GM18907 (cell line): ENCODE measurements around the gene NEDD9.

Experiments
- ATAC-seq: cut with Tn5 transposase; IDR thresholded peaks from one replicate; pipeline ENCODE4 v1.9.1; 2021; ENCODE audit warnings: mild to moderate bottlenecking, moderate library complexity; ENCODE audit not compliant: unreplicated experiment

Gene NEDD9

DNA sequence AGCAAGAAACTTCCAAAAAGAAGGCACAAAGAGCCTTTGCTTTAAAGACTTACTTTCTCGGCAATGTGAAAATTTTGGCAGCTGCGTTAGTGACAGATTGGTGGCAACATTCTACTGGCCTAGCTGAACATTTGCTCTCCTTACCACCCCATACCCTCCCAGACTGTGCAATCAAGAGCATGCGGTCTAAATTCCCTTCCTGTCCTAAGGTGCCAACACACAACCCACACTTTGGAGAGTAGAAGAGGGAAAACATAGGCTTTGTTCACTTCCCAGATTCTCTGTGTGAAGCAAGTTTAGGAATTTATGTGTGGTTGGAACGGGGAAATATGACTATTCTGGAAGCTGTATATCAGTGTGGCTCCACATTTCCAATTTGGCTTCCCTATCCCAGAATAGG is 29.8 kb upstream of the NEDD9 start:
- no peak for ATAC-seq

DNA sequence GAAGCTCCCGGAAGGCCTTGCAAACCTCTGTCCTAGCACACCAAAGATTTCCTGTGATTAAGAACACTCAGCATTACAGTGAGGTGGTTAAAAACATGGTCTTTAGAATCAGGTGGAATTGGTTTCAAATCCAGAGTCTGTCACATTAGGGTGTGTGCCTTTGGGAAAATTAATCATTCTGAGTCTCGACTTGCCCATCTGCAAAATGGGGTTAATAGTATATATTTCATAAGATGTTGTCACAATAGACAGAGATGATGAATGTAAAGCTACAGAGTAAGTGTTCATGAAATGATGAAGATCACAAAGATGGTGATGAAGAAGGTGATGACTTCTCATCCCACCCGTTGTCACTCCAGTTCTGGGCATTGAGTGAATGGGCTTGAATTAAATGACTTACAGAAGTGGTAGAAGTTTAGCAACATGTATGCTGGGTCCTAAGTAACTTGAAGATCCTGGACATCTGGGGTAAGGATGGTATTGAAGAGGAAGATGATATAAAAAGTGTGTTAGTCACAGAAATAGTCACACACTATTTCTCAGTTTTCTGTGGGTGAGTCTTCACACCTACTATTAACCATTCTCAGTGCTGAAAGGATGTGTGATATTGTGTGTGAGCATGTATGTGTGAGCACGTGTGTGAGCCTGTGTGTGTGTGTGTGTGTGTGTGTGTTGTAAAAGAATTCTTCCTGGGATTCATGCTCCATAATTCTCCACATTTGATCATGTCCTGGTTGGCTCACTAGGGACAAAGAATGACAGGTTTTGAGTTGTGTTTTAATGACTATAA is 28.0 kb upstream of the NEDD9 start:
- ATAC-seq = no peak

DNA sequence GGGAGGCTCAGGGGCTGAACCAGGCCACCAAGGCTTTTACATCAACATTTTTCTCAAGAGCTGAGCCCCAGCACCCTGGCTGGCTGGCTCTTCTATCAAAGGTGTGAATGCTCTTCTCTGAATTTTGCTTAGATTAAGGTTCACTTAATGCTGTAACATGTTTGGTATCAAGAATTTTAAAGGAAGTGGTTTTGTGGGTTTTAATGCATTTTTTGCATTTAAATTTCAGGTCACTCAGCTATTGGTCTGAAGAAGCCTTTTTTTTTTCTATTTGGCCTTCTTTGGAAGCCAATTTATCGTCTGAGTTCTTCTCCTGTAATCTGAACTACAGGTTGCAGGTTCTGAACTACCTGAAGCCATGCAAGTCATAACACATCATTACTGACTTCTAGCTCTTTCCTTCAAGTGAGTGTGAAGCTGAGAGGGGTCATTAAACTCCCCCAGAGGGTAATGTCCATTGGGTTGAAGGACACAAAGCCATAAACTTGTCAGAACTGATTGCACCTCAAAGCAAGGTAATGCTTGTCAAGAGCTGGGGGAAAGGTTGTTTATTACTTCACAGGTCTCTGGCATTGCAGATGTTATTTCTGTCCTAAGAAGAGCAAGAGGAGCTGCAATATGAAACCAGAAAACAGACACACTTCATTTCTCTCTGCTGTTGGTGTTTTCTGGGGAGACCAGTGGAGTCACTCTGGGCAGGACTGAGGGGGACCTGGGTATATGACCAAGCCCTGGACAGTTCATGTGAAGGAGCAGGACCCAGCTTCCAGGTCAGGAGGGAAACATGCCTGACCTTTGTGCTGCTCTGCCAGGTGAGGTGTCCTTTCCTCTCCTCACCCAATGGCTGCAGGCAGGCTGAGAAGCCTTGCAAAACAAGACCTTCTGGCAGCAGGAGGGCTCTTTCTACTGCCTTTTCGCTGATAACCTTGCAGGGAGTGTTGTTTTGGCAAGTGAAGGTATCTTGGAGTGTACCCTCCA is 26.1 kb upstream of the NEDD9 start:
- no peak for ATAC-seq

- no peak for ATAC-seq
Observed at GRCh38 chr6:11255610-11256009, 23.1 kb upstream of the NEDD9 start.

DNA sequence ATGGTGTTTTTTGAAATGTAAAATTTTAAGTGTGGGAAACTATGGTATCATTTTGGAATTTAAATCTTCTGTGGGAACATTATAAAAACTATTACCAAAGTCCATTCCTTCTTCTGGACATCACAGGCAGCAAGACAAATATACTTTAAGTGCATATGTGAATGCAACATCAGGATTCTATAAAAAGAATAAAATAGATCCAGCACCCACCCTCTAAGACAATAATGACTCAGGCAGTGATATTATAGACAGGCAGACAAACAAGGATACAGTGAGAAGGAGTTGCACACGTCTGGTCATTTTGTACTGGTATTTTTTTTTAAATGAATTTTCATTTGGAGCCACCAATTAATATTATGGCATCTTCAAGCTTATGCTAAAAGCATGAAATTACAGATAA is 21.1 kb upstream of the NEDD9 start:
- ATAC-seq = no peak

- ATAC-seq = no peak
Observed at GRCh38 chr6:11251553-11252360, 19.3 kb upstream of the NEDD9 start.

- no peak for ATAC-seq
Observed at GRCh38 chr6:11250108-11250507, 17.6 kb upstream of the NEDD9 start.

DNA sequence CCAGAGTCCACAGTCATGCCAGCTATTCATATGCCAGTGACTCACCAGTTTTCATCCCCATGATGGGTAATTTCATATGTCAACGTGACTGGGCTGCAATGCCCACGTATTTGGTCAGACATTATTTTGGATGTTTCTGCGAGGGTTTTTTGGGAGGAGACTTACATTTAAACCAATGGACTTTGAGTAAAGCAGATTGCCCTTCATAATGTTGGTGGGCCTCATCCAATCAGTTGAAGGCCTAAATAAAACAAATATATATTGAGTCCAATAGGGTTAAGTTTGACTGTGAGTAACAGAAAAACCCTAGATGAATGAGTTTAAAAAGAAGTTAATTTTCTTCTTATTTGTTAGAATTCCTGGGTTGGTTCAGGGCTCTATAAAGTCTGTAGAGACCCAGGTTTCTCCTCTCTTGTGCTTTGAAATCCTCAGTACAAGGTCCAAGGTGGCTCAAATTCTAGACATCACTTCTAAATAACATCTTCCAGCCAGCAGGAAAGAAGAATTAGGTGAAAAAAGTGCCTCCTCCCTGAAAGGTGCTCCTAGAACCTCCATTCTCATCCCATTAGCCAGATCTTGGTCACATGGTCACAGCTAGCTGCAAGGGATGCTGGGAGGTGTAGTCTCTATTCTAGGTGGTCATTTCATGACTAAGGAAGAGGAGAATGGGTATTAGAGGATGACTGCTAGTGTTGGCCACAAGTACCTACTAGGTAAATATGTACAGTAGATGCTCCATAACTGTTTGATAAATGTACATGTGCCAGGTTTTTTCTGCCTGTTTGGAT is 16.7 kb upstream of the NEDD9 start:
- no peak for ATAC-seq

DNA sequence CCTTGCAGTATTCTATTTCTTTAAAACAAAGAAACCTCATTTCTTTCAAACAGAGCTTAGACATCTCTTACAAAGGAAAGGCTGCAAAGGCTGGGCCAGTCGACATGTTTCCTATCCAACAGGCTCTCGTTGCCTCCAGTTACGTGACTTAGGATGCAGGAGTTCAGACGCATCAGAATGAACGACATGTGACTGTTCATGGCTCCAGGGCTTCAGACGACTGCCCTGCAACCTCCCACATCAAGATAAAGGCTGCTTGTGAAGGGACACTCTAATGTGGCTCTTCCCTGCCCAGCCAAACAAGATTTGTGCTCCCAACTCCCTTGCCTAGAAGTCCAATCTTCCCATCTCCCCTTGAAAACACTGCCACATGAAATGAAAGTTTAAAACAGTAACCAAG is 14.3 kb upstream of the NEDD9 start:
- no peak for ATAC-seq

DNA sequence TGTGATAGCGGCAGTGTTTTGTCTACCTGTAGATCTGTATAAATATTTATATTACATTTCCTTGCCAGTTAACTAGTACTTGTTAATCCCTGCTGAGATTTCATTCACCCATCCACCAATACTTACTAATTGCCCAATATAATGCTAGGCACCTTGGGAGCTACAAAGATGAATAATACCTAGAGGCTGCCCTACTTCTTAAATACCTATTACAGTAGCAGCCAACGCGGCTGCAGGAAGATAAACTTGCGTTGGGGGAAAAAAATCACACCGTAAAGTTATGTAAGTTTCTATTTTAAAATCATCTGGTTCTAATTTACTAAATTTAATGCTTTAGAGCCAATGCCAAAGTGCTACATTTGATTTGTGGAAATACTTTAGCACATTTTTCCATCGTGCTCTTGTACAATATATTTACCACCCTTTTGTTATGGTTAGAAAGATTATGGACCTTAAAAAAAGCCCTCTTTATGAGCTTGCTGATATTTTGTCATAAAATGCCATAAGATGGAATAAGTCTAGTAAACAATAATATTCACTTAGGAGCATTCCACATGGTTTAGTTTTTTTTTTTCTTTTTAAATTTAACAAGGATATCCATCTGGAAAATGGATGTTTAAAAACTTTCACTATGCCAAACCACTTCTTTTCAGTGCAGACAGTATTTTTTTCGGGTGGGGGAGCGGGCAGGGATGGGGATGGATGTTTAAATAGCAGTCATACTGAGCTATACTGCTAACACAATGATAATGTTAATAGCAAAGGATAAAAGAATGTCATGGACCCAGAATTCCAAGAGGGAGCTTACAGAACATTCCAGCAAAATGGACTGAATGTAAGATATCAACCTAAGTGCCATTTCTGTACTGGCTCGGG is 13.2 kb upstream of the NEDD9 start:
- no peak for ATAC-seq

GRCh38 chr6:11244387-11245126 is 12.1 kb upstream of the NEDD9 start:
- ATAC-seq = no peak

- no peak for ATAC-seq
Observed at GRCh38 chr6:11243861-11244260, 11.4 kb upstream of the NEDD9 start.

DNA sequence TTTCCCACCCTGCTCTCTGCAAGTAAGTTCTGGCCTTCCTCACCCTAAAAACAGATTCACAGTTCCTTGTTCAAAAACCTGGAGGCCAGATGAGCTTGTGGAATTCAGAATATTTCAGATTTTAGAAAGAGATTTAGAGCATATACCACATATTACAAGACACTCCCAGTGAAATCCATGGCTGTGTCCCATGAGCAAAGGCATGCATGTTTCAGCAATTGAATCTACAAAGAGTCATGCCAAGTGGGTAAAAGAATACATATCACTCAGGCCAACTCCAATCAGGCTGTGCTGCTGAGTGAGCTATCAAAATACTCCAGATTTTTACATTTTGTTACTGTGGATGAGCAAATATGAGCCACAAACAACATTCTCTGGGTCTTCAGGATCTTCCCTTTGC is 10.2 kb upstream of the NEDD9 start:
- ATAC-seq = no peak

DNA sequence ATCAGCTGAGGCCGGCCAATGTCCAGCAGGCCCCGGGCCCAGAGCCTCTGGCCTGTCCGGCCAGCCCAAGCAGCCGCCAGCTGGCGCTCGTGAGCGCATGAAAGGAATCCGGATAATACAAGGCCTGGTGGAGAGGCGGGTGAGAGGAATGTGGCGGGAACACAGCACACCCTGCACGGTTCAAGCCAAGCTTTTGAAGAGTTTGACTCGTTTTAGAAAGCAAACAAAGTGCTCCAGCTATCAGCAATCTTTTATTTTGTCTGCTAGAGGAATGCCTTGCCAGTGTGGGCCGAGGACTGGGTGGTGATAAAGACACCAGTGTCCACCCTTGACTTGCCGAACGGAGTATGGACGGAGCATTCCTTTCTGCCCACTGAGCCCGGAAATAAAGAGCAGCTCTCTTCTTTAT is 9.3 kb upstream of the NEDD9 start:
- no peak for ATAC-seq

DNA sequence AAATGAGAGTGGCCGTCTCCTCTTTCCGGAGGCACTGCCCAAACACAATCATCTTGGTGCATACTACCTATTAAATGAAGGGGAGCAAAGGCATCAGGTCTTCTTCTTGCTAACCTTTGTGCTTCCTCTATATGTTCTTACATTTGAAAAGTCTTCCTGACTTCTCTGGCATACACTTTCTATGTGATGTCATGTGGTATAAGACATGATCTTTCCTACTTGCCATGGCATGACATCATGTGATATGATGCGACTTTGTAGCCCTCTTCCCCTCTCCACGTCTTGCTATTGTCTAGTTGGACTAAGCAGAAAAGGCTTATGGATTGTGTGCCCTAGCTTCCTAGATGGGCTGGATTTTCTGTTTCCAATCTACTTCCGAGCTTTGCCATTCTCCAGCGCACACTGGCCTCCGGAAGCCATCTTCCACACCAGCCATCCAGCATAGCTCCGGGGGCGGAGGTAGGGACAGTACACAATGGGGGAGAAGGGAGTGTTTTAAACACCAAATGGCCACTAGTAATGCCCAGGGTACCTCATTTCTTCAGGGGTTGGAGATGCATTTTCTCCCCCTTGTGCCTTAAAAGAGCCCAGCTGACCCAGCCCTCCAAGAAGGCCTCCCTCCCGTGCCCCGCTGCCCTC is 8.8 kb upstream of the NEDD9 start:
- ATAC-seq = no peak

- ATAC-seq = no peak
Observed at GRCh38 chr6:11237956-11238355, 5.5 kb upstream of the NEDD9 start.

DNA sequence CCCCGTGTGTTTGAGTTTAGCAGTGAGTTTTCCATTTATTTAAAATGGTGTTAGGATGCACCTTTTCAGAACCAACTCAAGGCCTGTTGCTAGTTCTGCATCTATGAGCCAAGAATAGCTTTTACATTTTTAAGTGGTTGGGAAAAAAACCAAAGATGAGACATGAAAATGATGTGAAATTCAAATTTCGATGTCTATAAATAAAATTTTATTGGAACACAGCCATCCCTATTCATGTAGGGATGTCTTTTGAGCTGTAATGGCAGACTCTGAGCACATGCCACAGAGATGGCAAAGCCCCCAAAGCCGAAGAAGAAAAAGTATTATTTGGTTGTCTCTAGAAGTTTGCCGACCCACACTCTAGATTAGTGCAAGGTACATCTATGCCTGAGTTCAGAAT is 5.0 kb upstream of the NEDD9 start:
- no peak for ATAC-seq

DNA sequence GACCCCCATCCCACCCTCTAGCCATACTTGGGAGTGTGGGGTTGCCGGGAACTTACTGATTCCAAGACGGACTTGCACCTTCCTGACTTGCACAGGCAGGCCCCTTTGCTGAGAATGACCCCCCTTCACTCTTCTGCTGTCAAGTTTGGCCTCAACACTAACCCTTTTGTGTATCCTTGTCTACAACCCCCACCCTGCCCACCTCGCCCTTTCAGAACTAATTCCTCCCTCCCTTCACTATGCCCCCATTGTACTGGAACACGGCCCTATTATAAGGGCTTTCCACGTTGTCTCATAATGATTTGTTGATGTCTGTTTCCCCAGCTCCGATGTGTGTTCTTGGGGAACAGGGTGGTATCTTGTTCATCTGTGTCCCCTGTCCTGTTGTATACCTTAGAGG is 4.4 kb upstream of the NEDD9 start:
- ATAC-seq = no peak
